Measurements from ENCODE around the gene SMYD3.

DNA sequence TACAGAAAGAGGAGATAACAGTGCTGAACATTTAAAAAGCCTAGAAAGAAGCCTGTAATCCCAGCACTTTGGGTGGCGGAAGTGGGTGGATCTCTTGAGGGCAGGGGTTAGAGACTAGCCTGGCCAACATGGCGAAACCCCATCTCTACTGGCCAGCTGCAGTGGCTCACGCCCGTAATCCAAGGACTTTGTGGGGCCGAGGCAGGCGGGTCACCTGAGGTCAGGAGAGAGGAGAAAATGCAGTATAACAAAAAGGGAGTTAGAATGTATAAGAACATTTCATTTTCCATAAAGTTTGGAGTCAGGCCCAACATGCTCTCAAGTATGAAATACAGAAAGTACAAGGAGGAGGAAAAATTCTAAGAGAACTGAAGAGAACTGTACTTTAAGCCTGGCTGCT, 134.5 kb downstream of the SMYD3 start:
- TF ChIP-seq, protein P1, sequence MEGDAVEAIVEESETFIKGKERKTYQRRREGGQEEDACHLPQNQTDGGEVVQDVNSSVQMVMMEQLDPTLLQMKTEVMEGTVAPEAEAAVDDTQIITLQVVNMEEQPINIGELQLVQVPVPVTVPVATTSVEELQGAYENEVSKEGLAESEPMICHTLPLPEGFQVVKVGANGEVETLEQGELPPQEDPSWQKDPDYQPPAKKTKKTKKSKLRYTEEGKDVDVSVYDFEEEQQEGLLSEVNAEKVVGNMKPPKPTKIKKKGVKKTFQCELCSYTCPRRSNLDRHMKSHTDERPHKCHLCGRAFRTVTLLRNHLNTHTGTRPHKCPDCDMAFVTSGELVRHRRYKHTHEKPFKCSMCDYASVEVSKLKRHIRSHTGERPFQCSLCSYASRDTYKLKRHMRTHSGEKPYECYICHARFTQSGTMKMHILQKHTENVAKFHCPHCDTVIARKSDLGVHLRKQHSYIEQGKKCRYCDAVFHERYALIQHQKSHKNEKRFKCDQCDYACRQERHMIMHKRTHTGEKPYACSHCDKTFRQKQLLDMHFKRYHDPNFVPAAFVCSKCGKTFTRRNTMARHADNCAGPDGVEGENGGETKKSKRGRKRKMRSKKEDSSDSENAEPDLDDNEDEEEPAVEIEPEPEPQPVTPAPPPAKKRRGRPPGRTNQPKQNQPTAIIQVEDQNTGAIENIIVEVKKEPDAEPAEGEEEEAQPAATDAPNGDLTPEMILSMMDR (IDR thresholded peaks at IDR 0.05; ENCODE audit: low read depth, low read length, poor library complexity, severe bottlenecking), result no peak
- TF ChIP-seq EZH2phosphoT487 (IDR thresholded peaks at IDR 0.05; ENCODE audit: borderline replicate concordance, low read length), result no peak

Measured in DOHH2 (cell line).